GM19463 (cell line): Measurements from ENCODE around the gene PMPCB.
"Not testable (repeated sequence)": the region's sequence is repeated elsewhere in the genome, so short reads cannot be mapped to it uniquely, and the experiment has no call there.

Source experiments
- ATAC-seq: cut with Tn5 transposase; IDR thresholded peaks from one replicate; pipeline ENCODE4 v1.9.1; 2021; ENCODE audit warnings: mild to moderate bottlenecking, moderate library complexity; ENCODE audit not compliant: unreplicated experiment

Gene PMPCB, protein sequence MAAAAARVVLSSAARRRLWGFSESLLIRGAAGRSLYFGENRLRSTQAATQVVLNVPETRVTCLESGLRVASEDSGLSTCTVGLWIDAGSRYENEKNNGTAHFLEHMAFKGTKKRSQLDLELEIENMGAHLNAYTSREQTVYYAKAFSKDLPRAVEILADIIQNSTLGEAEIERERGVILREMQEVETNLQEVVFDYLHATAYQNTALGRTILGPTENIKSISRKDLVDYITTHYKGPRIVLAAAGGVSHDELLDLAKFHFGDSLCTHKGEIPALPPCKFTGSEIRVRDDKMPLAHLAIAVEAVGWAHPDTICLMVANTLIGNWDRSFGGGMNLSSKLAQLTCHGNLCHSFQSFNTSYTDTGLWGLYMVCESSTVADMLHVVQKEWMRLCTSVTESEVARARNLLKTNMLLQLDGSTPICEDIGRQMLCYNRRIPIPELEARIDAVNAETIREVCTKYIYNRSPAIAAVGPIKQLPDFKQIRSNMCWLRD

GRCh38 chr7:103296901-103297836 is at the start of gene PMPCB:
Gene PMPCB, plus strand, starts transcription at chr7:103297435. Its CDS starts 25 bp downstream, at chr7:103297460.
- ATAC-seq, result peak; percentile 92

- ATAC-seq, result not testable (repeated sequence)
Observed at GRCh38 chr7:103253699-103254506, 43.3 kb upstream of the PMPCB start.

- not testable (repeated sequence) for ATAC-seq
Observed at GRCh38 chr7:103264054-103264453, 33.2 kb upstream of the PMPCB start.

GRCh38 chr7:103266229-103266628 is 31.0 kb upstream of the PMPCB start:
- ATAC-seq, result not testable (repeated sequence)

GRCh38 chr7:103273374-103273773 is 23.9 kb upstream of the PMPCB start:
- ATAC-seq, result not testable (repeated sequence)

DNA sequence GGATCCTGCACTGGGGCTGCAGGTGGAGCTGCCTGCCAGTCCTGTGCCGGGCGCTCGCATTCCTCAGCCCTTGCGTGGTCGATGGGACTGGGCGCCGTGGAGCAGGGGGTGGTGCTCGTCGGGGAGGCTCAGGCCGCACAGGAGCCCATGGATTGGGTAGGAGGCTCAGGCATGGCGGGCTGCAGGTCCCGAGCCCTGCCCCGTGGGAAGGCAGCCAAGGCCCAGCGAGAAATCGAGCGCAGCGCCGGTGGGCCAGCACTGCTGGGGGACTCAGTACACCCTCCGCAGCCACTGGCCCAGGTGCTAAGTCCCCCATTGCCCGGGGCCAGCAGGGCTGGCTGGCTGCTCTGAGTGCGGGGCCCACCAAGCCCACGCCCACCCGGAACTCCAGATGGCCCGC is 22.4 kb upstream of the PMPCB start:
- not testable (repeated sequence) for ATAC-seq

- ATAC-seq, result not testable (repeated sequence)
Observed at GRCh38 chr7:103278195-103278594, 19.0 kb upstream of the PMPCB start.

DNA sequence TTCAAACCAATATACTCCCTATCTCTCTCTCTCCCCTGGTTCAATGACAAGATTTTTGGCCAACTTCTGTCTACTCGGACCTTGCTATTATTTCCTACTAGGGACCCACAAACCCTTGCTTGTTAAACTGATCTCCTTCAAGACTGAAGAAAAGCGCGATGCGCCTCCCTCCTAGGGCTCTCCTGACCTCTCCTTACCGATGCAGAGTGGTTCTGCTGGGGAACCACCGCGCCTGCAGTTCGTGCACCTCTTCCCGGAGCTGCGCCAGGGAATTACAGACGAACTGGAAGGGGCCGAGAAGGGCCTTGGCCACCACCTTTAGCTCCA is 17.6 kb upstream of the PMPCB start:
- ATAC-seq, result peak; percentile 38

GRCh38 chr7:103279963-103280802 is 17.1 kb upstream of the PMPCB start:
- ATAC-seq, result peak; percentile 87

DNA sequence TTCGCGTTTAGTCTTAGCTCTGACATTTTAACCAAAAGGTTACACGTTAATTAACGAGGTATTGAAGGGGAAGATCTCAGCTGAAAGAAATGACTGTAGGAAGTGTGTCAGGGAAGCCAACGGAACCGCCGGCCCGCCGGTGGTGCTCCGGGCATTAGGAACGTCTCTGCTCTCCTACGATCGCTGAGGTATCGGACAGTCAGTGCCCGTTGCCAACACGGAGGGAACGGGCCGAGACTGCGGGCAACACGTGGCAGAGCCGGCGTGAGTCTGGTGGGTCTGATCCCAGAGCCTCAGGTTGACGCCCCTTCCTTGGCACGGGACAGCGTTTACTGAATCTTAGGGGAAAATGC is 16.5 kb upstream of the PMPCB start:
- not testable (repeated sequence) for ATAC-seq

DNA sequence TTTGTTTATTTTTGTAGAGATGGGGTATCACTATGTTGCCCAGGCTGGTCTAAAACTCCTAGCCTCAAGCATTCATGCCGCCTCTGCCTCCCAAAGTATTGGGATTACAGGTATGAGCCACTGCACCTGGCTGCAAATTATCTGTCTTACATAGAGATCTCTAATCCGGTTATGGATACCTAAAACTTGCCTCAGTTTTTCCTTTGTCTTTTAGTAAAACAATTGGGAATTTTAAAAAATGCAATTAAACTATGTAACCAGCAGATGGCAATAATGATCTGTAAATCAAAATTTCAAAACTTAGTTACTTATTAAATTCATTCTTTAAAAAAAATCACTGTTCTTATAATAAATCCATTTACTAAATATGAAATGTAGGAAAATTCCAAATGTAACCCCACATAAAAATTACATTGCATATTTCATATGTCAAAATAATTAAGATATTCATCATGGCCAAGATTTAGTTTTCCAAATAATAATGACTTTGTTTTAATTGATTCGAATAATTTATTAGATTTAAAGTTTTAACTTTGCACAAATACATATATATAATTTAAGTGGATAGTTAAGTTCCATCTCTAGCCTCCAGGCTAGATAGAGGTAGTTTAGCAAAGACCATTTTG is 14.3 kb upstream of the PMPCB start:
- ATAC-seq, result not testable (repeated sequence)

DNA sequence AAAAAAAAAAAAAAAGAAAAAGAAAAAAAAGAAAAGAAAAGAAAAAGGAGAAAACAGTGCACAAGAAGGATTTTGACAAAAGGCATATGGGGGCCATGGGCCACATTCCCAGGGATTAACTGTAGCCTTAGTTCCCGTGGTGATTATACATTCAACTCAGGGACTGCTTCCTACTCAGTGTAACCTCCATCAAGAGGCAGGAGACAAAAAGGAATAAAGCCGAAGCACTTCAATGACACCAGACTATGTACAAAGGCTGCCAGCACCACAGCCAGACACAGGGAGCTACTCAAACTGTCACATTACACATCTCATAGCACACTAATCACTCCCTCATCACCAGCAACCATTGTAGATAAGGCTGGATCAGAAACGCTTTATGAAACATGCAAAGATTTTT is 5.1 kb upstream of the PMPCB start:
- ATAC-seq, result no peak

DNA sequence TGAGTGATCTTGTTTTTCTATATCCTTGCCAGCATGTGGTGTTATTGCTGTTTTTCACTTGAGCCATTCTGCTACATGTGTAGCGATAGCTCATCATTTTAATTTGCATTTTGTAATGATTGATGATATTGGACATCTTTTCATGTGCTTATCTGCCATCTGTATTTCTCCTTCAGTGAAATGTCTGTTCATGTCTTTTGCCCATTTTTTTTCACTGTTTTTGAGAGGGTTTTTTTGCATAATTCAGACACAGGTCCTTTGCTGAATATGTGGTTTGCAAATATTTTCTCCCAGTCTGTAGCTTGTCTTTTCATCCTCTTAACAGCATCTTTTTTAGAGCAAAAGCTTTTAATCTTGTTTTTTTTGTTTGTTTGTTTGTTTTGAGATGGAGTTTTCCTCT is 3.7 kb upstream of the PMPCB start:
- ATAC-seq, result no peak

DNA sequence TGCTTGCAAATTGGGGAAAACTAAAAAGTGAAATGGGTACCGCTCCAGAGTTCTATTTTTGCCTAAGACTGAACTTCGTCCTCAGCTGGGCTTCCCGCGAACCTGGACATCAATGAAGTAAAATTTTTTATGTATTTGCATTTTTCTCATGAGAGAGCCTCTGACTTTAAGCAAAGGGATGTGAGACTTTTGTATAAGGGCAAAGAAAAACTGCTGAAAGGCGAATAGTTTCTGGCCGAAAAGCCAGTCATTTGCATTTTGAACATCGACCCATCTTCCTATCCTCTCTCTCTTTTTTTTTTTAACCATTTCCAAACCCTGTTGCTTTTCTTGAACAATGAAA is 573 bp downstream of the PMPCB start:
- ATAC-seq, result peak; percentile 9

DNA sequence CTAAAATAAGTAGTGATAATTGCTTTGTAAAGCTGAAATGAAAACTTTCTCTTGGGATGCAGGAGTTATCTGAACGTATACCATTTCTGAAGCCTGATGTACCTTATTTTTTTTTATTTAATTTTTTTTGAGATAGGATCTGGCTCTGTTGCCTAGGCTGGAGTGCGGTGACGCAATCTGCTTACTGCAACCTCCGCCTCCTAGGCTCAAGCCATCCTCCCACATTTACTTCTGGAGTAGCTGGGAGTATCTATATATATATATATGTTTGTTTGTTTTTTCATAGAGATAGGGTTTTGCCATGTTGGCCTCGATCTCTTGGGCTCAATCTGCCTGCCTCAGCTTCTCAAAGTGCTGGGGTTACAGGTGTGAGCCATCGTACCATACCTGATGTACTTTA is 2.4 kb downstream of the PMPCB start:
- no peak for ATAC-seq

- ATAC-seq, result no peak
Observed at GRCh38 chr7:103301441-103301840, 4.2 kb downstream of the PMPCB start.

- ATAC-seq, result no peak
Observed at GRCh38 chr7:103307503-103308231, 10.4 kb downstream of the PMPCB start.

- ATAC-seq, result no peak
Observed at GRCh38 chr7:103314852-103315251, 17.6 kb downstream of the PMPCB start.

GRCh38 chr7:103316380-103316941 is 19.2 kb downstream of the PMPCB start:
- no peak for ATAC-seq
